OCI-LY7 (cell line): ENCODE results near the gene PDZD7. TPM values are rescaled to one million over a fixed set of nuclear protein-coding genes. Genes with fewer than 3 reads are reported as not detected.

Experiments used
- BruUV-seq: library from RNA; stranded (reverse); fragments of 400-500 nt; replicated peaks from 2 replicates; lab custom pipeline; 2021; lab: Mats Ljungman, UMichigan
- CTCF ChIA-PET: fragments of 300-600 bp; sonication (Branson Sonifier 250); formaldehyde crosslinking; loops from one replicate; lab custom pipeline; 2022; ENCODE audit warnings: antibody characterized with exemption; ENCODE audit not compliant: unreplicated experiment; lab: Charles Lee
- POLR2A ChIA-PET: fragments of 300-600 bp; sonication (Branson Sonifier 250); formaldehyde crosslinking; loops from one replicate; lab custom pipeline; 2022; ENCODE audit warnings: antibody characterized with exemption; lab: Charles Lee
- DNase-seq: peaks from one replicate; pipeline ENCODE4 v3.0.0-alpha.2; 2015; ENCODE audit warnings: low spot score
- H2AFZ ChIP-seq: fragments of 200-600 bp; sonication (generic), shearing (Covaris generic); 2 replicates; pipeline ENCODE4 v1.6.1; 2014; ENCODE audit warnings: mild to moderate bottlenecking, antibody characterized with exemption, low read length, moderate library complexity
- H3K27ac ChIP-seq: fragments of 200-600 bp; sonication (generic); 2 replicates; pipeline ENCODE4 v1.5.1; 2014; ENCODE audit warnings: mixed run types, low read depth, mild to moderate bottlenecking, moderate library complexity, low read length, inconsistent platforms; ENCODE audit not compliant: poor library complexity, severe bottlenecking
- H3K36me3 ChIP-seq: fragments of 200-600 bp; sonication (generic); 2 replicates; pipeline ENCODE4 v1.6.1; 2014; ENCODE audit warnings: mild to moderate bottlenecking, antibody characterized with exemption, low read length, moderate library complexity, mixed read lengths; ENCODE audit not compliant: insufficient read depth
- H3K4me1 ChIP-seq: fragments of 200-600 bp; sonication (generic); 2 replicates; pipeline ENCODE4 v1.5.1; 2014; ENCODE audit warnings: mild to moderate bottlenecking, low read length; ENCODE audit not compliant: insufficient read depth, poor library complexity, severe bottlenecking
- H3K4me2 ChIP-seq: fragments of 200-600 bp; sonication (generic); 2 replicates; pipeline ENCODE4 v1.6.1; 2014; ENCODE audit warnings: mild to moderate bottlenecking, low read length
- H3K4me3 ChIP-seq: fragments of 200-600 bp; sonication (generic); 2 replicates; pipeline ENCODE4 v1.5.1; 2014; ENCODE audit warnings: mild to moderate bottlenecking, low read depth, low read length; ENCODE audit not compliant: poor library complexity, severe bottlenecking
- H3K79me2 ChIP-seq: fragments of 200-600 bp; sonication (generic); 2 replicates; pipeline ENCODE4 v1.6.1; 2016; ENCODE audit warnings: low read depth, mild to moderate bottlenecking, low read length, moderate library complexity, mixed read lengths; ENCODE audit not compliant: insufficient read depth
- H3K9me2 ChIP-seq: fragments of 200-600 bp; sonication (generic); 2 replicates; pipeline ENCODE4 v1.6.1; 2016; ENCODE audit warnings: mild to moderate bottlenecking, low read length, mixed read lengths; ENCODE audit not compliant: insufficient read depth
- H3K9me3 ChIP-seq: fragments of 200-600 bp; sonication (generic); 2 replicates; pipeline ENCODE4 v1.6.1; 2014; ENCODE audit warnings: mild to moderate bottlenecking, mixed run types, low read length, mixed read lengths
- H4K20me1 ChIP-seq: fragments of 200-600 bp; sonication (generic); 2 replicates; pipeline ENCODE4 v1.6.1; 2014; ENCODE audit warnings: mild to moderate bottlenecking, antibody characterized with exemption, low read length, moderate library complexity, mixed read lengths; ENCODE audit not compliant: insufficient read depth
- CTCF ChIP-seq: fragments of 200-600 bp; sonication (generic); conservative IDR thresholded peaks from 2 replicates; pipeline ENCODE4 v1.5.1; 2014; ENCODE audit warnings: mild to moderate bottlenecking, antibody characterized with exemption, low read length, moderate library complexity, mixed read lengths
- EZH2phosphoT487 ChIP-seq: fragments of 200-600 bp; sonication (generic); IDR thresholded peaks from 2 replicates; pipeline ENCODE4 v1.6.1; 2018; ENCODE audit warnings: low read depth, borderline replicate concordance, mild to moderate bottlenecking, mixed run types, antibody characterized with exemption, low read length, moderate library complexity, mixed read lengths
- intact Hi-C: fragments of 100-400 bp; cut with micrococcal nuclease; formaldehyde crosslinking; loops from one replicate; pipeline ENCODE4 v1.10.0; 2022; ENCODE audit not compliant: unreplicated experiment
- total RNA-seq, 2 experiments: library from RNA; depleted of rRNA in 1 of 2; stranded (reverse); fragments of >200 nt in 1 of 2; shearing (Covaris generic) in 1 of 2; gene quantifications; 2 replicates each; pipeline ENCODE4 v1.2.3, GENCODE V29; 2014 to 2022

Gene PDZD7
- total RNA-seq, 2 experiments from 2014 or later = 1.6 to 2.1 TPM

GRCh38 chr10:100979791-100980272, 51.1 kb downstream of the PDZD7 start:
- Histone ChIP-seq H3K9me2 (no peaks in the 10 kb centered on the region), H3K9me3 (no peaks in the 10 kb centered on the region), H3K36me3 (no peaks in the 10 kb centered on the region; the same call in 1 of the 2 replicates), H3K27ac (no peak overlapping the region), H3K4me2 (no peak overlapping the region), H3K4me3 (no peak overlapping the region), H2AFZ (no peak overlapping the region), H4K20me1 (no peaks in the 10 kb centered on the region), H3K4me1 (no peaks in the 10 kb centered on the region), H3K79me2 (no peaks in the 10 kb centered on the region)
- no peak for DNase-seq
- CTCF ChIA-PET = interaction anchor here (0.5 kb wide), 1 partner anchor 34 kb away, joined by 4 read pairs; no protein-coding TSS in a partner anchor
- POLR2A ChIA-PET = no interaction called here
- TF ChIP-seq CTCF = no peak
- no peak for TF ChIP-seq EZH2phosphoT487
- BruUV-seq = no TSS peak
- intact Hi-C loops = no loop called here

- CTCF ChIA-PET = no interaction called here
- H3K79me2 ChIP-seq = no peaks in the 10 kb centered on the region
Observed at GRCh38 chr10:100978901-100979195, 52.1 kb downstream of the PDZD7 start.

More at GRCh38 chr10:100978901-100979195, 52.1 kb downstream of the PDZD7 start:
- Histone ChIP-seq H3K4me2 (no peak overlapping the region), H3K36me3 (no peaks in the 10 kb centered on the region; the same call in 1 of the 2 replicates), H3K9me2 (no peaks in the 10 kb centered on the region), H3K27ac (no peak overlapping the region), H2AFZ (no peak overlapping the region), H3K9me3 (no peaks in the 10 kb centered on the region), H4K20me1 (no peaks in the 10 kb centered on the region), H3K4me1 (no peaks in the 10 kb centered on the region), H3K4me3 (no peak overlapping the region)
- POLR2A ChIA-PET = no interaction called here
- no TSS peak for BruUV-seq
- intact Hi-C loops = no loop called here
- TF ChIP-seq CTCF (no peak), EZH2phosphoT487 (no peak)
- DNase-seq = no peak
